ENCODE data around the gene TUBB3. TPM values are rescaled to one million over a fixed set of nuclear protein-coding genes. Genes with fewer than 3 reads are reported as not detected.

The TUBB3 gene
- total RNA-seq, 1 experiment from 2014 or later: 205 TPM

GRCh38 chr16:89949756-89950155, 26.6 kb downstream of the TUBB3 start:
- no TSS peak for BruUV-seq (replicated peaks)
- TF ChIP-seq SIN3A (IDR thresholded peaks at IDR 0.05; ENCODE audit: borderline replicate concordance, insufficient read depth, low read depth, low read length) (no peak), POLR2AphosphoS5 (IDR thresholded peaks at IDR 0.05; ENCODE audit: low read depth, low read length) (no peak), TCF7L2 (IDR thresholded peaks at IDR 0.05; ENCODE audit: low read depth, low read length) (no peak), REST (IDR thresholded peaks at IDR 0.05; ENCODE audit: insufficient read depth in 1 of 2, low read depth in 2 of 2, low read length in 1 of 2) (no peak), CTCF (IDR thresholded peaks at IDR 0.05) (no peak)
- CTCF ChIA-PET: no interaction called here

GRCh38 chr16:89951509-89951908, 28.4 kb downstream of the TUBB3 start:
- no peak overlapping the region for H3K27ac ChIP-seq (ENCODE audit: low read length)
- DNase-seq (ENCODE audit: low read depth, low spot score) (no peak), ATAC-seq (no peak)
- CTCF ChIA-PET: interaction anchor here (0.6 kb wide), 1 partner anchor 82 kb away, joined by 3 read pairs; no protein-coding TSS in a partner anchor
- no peaks in the 10 kb centered on the region for H3K27me3 ChIP-seq (ENCODE audit: control insufficient read depth, insufficient read depth, low read length)
- no peaks in the 10 kb centered on the region for H3K9me3 ChIP-seq (ENCODE audit: control insufficient read depth, insufficient read depth, low read depth, low read length)
- no peaks in the 10 kb centered on the region for H3K36me3 ChIP-seq (ENCODE audit: control insufficient read depth, insufficient read depth, low read length)
- intact Hi-C loops (cut with micrococcal nuclease; ENCODE audit: unreplicated experiment) (no loop called here), in situ Hi-C loops (cut with HindIII; ENCODE audit: low pct_unique_long_range_greater_than_20kb, low sequenced_read_pairs) (no loop called here)
- 0 out of 2 replicates have a peak, but pooled peaks cover 4% of the 10 kb centered on the region for H3K4me1 ChIP-seq (ENCODE audit: control insufficient read depth, insufficient read depth, low read length)
- POLR2A ChIA-PET: no interaction called here
- TF ChIP-seq CTCF (IDR thresholded peaks at IDR 0.05): no peak
- no peak for TF ChIP-seq REST (IDR thresholded peaks at IDR 0.05; ENCODE audit: insufficient read depth in 1 of 2, low read depth in 2 of 2, low read length in 1 of 2)
- no peak for TF ChIP-seq SIN3A (IDR thresholded peaks at IDR 0.05; ENCODE audit: borderline replicate concordance, insufficient read depth, low read depth, low read length)
- TF ChIP-seq POLR2AphosphoS5 (IDR thresholded peaks at IDR 0.05; ENCODE audit: low read depth, low read length): no peak
- no peak for TF ChIP-seq TCF7L2 (IDR thresholded peaks at IDR 0.05; ENCODE audit: low read depth, low read length)
- TSS peak; percentile 55 for BruUV-seq (replicated peaks)
- H3K4me3 ChIP-seq (ENCODE audit: low read depth in 2 of 2, low read length in 2 of 2): no peak overlapping the region

More at GRCh38 chr16:89949756-89950155, 26.6 kb downstream of the TUBB3 start:
- H3K27me3 ChIP-seq (ENCODE audit: control insufficient read depth, insufficient read depth, low read length): no peaks in the 10 kb centered on the region
- no peaks in the 10 kb centered on the region for H3K36me3 ChIP-seq (ENCODE audit: control insufficient read depth, insufficient read depth, low read length)
- 0 out of 2 replicates have a peak, but pooled peaks cover 4% of the 10 kb centered on the region for H3K4me1 ChIP-seq (ENCODE audit: control insufficient read depth, insufficient read depth, low read length)
- no peak for DNase-seq (ENCODE audit: low read depth, low spot score)
- POLR2A ChIA-PET: no interaction called here
- no peaks in the 10 kb centered on the region for H3K9me3 ChIP-seq (ENCODE audit: control insufficient read depth, insufficient read depth, low read depth, low read length)
- intact Hi-C loops (cut with micrococcal nuclease; ENCODE audit: unreplicated experiment) (no loop called here), in situ Hi-C loops (cut with HindIII; ENCODE audit: low pct_unique_long_range_greater_than_20kb, low sequenced_read_pairs) (no loop called here)
- ATAC-seq: no peak
- H3K27ac ChIP-seq (ENCODE audit: low read length): no peak overlapping the region
- peak overlapping the region in 1 of 2 experiments; percentile 48; a peak in 3 of 4 replicates for H3K4me3 ChIP-seq (ENCODE audit: low read depth in 2 of 2, low read length in 2 of 2)
